ENCODE measurements around the gene GDAP2. TPM values are rescaled to one million over a fixed set of nuclear protein-coding genes. Genes with fewer than 3 reads are reported as not detected.

The GDAP2 gene
- total and polyA plus RNA-seq, 2 donors (not counting 3 experiments of a cell fraction or from before 2014, with no cell fraction given), result 4.5 to 21.5 TPM

DNA sequence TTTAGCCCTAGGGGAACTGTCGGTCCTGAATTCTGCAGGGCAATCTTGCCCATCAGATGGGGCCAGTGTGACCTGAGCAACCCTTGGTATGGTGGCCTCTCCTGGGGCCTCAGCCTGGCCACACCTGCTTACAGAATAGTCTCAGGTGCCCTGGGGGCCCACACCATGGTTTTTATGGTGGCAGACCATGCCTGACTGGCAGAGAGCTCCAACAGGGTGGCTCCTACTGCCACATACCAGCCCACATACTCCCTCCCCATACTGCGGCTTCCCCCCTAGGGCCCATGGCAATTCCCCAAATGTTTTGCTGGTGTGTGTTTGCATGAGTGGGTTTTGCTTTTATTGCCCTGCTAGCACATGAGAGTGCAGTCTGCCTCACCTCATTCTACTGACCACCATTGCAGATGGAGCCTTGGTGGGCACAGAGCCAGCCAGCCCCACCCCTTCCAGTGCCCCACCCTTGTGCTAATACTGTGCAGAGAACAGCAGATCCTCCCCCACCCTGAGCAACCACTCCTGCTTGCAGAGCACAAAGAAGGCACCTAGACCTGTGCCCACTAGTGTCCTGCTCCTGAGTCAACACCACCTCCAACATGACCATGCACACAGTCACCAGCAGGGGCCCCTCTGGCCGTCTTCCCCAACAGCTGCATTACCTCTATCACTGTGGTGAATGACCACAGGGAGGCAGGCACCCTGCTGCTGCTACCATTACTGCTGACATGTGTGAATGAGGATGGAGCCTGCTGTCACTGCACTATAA lies 86.8 kb downstream of the GDAP2 start:
- CTCF ChIA-PET, result no interaction called here
- intact Hi-C loops (cut with micrococcal nuclease), result no loop called here

DNA sequence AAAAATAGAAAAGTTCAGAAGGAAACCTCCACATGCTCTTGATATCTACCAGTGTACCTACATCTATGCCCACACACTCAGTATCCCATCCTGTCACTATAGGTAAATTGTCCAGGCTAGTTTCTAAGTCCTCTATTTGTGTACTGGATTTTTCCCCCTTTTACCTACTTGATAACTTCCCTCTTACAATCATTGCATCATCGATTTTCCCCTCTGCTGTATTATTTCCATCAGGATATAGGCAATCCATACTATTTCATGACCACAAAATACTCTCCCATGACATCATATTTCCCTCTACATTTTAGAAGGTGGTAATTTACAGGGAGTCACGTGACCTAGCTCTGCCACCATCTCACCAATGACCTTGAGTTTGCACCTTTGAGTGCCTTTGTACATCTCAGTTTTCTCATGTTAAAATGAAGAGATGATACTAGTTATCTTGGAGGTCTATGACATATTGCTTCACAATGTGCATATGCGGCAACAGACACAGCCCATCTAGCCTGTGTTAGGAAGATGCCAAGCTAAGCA lies 88.2 kb downstream of the GDAP2 start:
- no peaks in the 10 kb centered on the region for H4K20me1 ChIP-seq (replicated peaks; ENCODE audit: control insufficient read depth, extremely low read depth, insufficient read depth, low read length)
- no peak overlapping the region for H3K4me3 ChIP-seq (replicated peaks in 1 of 3; ENCODE audit: insufficient read depth in 1 of 3, low read depth in 1 of 3, low read length in 3 of 3)
- no peaks in the 10 kb centered on the region for H3K27me3 ChIP-seq (ENCODE audit: control insufficient read depth in 2 of 2, insufficient read depth in 2 of 2, low read length in 2 of 2)
- ChIA-PET CTCF (no interaction called here), POLR2A (no interaction called here)
- H3K4me2 ChIP-seq (ENCODE audit: insufficient read depth, low read length), result no peak overlapping the region
- no peak for FAIRE-seq
- H3K9me1 ChIP-seq (replicated peaks; ENCODE audit: control insufficient read depth, extremely low read depth, insufficient read depth, low read length), result no peaks in the 10 kb centered on the region
- dilution Hi-C loops (cut with MboI; ENCODE audit: extremely low pct_ligation_motif_present, low sequenced_read_pairs) (no loop called here), intact Hi-C loops (cut with micrococcal nuclease) (no loop called here)
- BruUV-seq (replicated peaks), result no TSS peak
- H3K4me1 ChIP-seq (ENCODE audit: control insufficient read depth, extremely low read depth, insufficient read depth, low read length), result peaks cover 9% of the 10 kb centered on the region
- H3K27ac ChIP-seq (ENCODE audit: insufficient read depth, low read depth, low read length), result no peak overlapping the region
- H3K9ac ChIP-seq (replicated peaks; ENCODE audit: extremely low read depth, insufficient read depth, low read length), result no peak overlapping the region
- TF ChIP-seq POLR2AphosphoS5 (IDR thresholded peaks at IDR 0.05; ENCODE audit: insufficient read depth, low read depth, low read length) (no peak), JUN (IDR thresholded peaks at IDR 0.05; ENCODE audit: borderline replicate concordance, insufficient read depth, insufficient read length, low read depth) (no peak), EZH2 (IDR thresholded peaks at IDR 0.05; ENCODE audit: borderline replicate concordance, low read depth, low read length, severe bottlenecking) (no peak), FOS (IDR thresholded peaks at IDR 0.05; ENCODE audit: borderline replicate concordance, insufficient read depth, low read length) (no peak), POLR2A (IDR thresholded peaks at IDR 0.05; ENCODE audit: low read depth, low read length) (no peak)
- TF ChIP-seq, protein P1, sequence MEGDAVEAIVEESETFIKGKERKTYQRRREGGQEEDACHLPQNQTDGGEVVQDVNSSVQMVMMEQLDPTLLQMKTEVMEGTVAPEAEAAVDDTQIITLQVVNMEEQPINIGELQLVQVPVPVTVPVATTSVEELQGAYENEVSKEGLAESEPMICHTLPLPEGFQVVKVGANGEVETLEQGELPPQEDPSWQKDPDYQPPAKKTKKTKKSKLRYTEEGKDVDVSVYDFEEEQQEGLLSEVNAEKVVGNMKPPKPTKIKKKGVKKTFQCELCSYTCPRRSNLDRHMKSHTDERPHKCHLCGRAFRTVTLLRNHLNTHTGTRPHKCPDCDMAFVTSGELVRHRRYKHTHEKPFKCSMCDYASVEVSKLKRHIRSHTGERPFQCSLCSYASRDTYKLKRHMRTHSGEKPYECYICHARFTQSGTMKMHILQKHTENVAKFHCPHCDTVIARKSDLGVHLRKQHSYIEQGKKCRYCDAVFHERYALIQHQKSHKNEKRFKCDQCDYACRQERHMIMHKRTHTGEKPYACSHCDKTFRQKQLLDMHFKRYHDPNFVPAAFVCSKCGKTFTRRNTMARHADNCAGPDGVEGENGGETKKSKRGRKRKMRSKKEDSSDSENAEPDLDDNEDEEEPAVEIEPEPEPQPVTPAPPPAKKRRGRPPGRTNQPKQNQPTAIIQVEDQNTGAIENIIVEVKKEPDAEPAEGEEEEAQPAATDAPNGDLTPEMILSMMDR (IDR thresholded peaks at IDR 0.05; ENCODE audit: extremely low read depth in 1 of 2, insufficient read depth in 1 of 2, low read depth in 1 of 2, low read length in 2 of 2), result no peak
- no peaks in the 10 kb centered on the region for H3K9me3 ChIP-seq (replicated peaks; ENCODE audit: control insufficient read depth, insufficient read depth, low read length)
- no peaks in the 10 kb centered on the region for H3K79me2 ChIP-seq (ENCODE audit: control insufficient read depth, insufficient read depth, low read length)
- H2AFZ ChIP-seq (ENCODE audit: low read depth, low read length), result no peak overlapping the region
- no peaks in the 10 kb centered on the region for H3K36me3 ChIP-seq (ENCODE audit: control insufficient read depth in 2 of 2, extremely low read depth in 1 of 2, insufficient read depth in 2 of 2, low read length in 2 of 2)
- DNase-seq (ENCODE audit: low read depth, low spot score), result no peak

More for the DNA sequence above, 86.8 kb downstream of the GDAP2 start:
- Histone ChIP-seq H3K9me1 (replicated peaks; ENCODE audit: control insufficient read depth, extremely low read depth, insufficient read depth, low read length) (no peaks in the 10 kb centered on the region), H3K4me2 (ENCODE audit: insufficient read depth, low read length) (no peak overlapping the region), H3K9ac (replicated peaks; ENCODE audit: extremely low read depth, insufficient read depth, low read length) (no peak overlapping the region), H3K4me3 (replicated peaks in 1 of 3; ENCODE audit: insufficient read depth in 1 of 3, low read depth in 1 of 3, low read length in 3 of 3) (no peak overlapping the region), H3K4me1 (ENCODE audit: control insufficient read depth, extremely low read depth, insufficient read depth, low read length) (peaks cover 9% of the 10 kb centered on the region), H3K36me3 (ENCODE audit: control insufficient read depth in 2 of 2, extremely low read depth in 1 of 2, insufficient read depth in 2 of 2, low read length in 2 of 2) (no peaks in the 10 kb centered on the region), H3K79me2 (ENCODE audit: control insufficient read depth, insufficient read depth, low read length) (no peaks in the 10 kb centered on the region), H3K27ac (ENCODE audit: insufficient read depth, low read depth, low read length) (no peak overlapping the region), H3K27me3 (ENCODE audit: control insufficient read depth in 2 of 2, insufficient read depth in 2 of 2, low read length in 2 of 2) (no peaks in the 10 kb centered on the region), H3K9me3 (replicated peaks; ENCODE audit: control insufficient read depth, insufficient read depth, low read length) (no peaks in the 10 kb centered on the region), H4K20me1 (replicated peaks; ENCODE audit: control insufficient read depth, extremely low read depth, insufficient read depth, low read length) (no peaks in the 10 kb centered on the region), H2AFZ (ENCODE audit: low read depth, low read length) (no peak overlapping the region)
- dilution Hi-C loops (cut with MboI; ENCODE audit: extremely low pct_ligation_motif_present, low sequenced_read_pairs), result no loop called here
- BruUV-seq (replicated peaks), result no TSS peak
- DNase-seq (ENCODE audit: low read depth, low spot score) (no peak), FAIRE-seq (no peak)
- no peak for TF ChIP-seq POLR2A (IDR thresholded peaks at IDR 0.05; ENCODE audit: low read depth, low read length)
- TF ChIP-seq MYC (IDR thresholded peaks at IDR 0.05; ENCODE audit: low read depth, low read length), result no peak
- no peak for TF ChIP-seq EZH2 (IDR thresholded peaks at IDR 0.05; ENCODE audit: borderline replicate concordance, low read depth, low read length, severe bottlenecking)
- TF ChIP-seq, protein P2, sequence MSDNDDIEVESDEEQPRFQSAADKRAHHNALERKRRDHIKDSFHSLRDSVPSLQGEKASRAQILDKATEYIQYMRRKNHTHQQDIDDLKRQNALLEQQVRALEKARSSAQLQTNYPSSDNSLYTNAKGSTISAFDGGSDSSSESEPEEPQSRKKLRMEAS (IDR thresholded peaks at IDR 0.05; ENCODE audit: insufficient read depth, insufficient read length), result no peak
- no peak for TF ChIP-seq POLR2AphosphoS5 (IDR thresholded peaks at IDR 0.05; ENCODE audit: insufficient read depth, low read depth, low read length)
- TF ChIP-seq JUN (IDR thresholded peaks at IDR 0.05; ENCODE audit: borderline replicate concordance, insufficient read depth, insufficient read length, low read depth), result no peak
- POLR2A ChIA-PET, result no interaction called here

All from endothelial cell of umbilical vein (primary cell).